ENCODE data around the gene RCSD1.

- TF ChIP-seq CTCF (IDR thresholded peaks at IDR 0.05) (no peak), POLR2A (IDR thresholded peaks at IDR 0.05) (no peak)
Measured at GRCh38 chr1:167705250-167705649, 75.2 kb downstream of the RCSD1 start.
